HG02571 (cell line): ENCODE results near the gene OTOA.
"Not testable (repeated sequence)": the region's sequence is repeated elsewhere in the genome, so short reads cannot be mapped to it uniquely, and the experiment has no call there.

Source experiments
- ATAC-seq: cut with Tn5 transposase; IDR thresholded peaks from one replicate; pipeline ENCODE4 v1.9.1; 2021; ENCODE audit warnings: mild to moderate bottlenecking, moderate library complexity; ENCODE audit not compliant: unreplicated experiment

The OTOA gene

DNA sequence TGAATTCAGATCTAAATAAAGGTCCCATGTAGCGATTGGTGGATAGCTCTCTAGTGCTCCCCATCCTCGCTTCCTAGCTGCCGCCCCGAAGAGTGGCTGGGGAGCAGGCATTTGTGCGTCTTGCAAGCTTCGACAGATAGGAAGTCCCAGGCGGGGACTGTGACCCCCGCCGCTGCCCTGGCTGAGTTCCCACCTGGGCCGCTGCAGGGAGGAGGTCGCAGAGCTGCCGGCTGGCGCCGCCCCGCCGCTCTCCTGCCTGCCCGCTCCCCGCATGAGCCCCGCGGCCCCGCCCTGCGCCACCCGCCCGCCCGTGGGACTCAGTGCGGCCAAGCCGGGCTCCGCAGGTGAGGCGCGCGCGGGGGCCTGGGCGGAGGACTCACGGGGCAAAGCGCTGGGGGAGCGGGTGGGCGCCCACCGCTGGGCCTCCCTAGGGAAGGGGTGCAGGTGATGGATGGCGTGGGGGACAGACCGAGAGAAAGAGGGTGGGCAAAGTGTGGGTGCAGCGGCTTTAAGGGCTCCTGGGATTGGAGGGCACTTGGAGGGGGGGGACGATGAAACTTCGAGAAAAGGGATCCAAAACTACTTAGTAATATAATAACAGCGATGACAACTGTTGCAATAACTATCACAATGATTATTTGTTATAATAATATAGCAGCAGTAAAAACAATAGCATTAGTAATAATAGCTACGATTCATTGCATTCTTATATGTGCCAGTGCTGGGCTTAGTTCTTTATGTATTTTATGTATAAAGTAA, at the start of gene OTOA:
TSS of gene OTOA (plus strand) at position 80 of the 759 bp plus-strand sequence. CDS start 14,547 bp downstream, outside the sequence.
- ATAC-seq = no peak

DNA sequence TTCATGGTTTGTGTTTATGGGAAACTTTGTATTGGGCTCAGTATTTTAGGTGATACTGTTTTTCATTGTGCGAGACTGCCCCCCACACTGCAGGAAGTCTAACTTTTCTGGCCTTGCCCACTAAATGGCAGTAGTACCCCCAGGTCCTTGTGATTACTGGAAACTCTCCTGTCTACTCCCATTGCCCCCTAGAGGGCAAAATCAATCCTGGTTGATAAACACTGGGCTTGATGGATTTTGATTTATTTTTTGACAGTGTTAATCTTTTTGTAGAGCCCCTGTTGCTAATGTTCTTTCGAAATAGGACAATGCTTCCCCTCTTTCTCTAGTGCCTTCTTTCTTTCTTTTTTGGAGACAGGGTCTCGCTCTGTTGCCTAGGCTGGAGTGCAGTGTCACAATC, 48.9 kb upstream of the OTOA start:
- ATAC-seq = no peak

DNA sequence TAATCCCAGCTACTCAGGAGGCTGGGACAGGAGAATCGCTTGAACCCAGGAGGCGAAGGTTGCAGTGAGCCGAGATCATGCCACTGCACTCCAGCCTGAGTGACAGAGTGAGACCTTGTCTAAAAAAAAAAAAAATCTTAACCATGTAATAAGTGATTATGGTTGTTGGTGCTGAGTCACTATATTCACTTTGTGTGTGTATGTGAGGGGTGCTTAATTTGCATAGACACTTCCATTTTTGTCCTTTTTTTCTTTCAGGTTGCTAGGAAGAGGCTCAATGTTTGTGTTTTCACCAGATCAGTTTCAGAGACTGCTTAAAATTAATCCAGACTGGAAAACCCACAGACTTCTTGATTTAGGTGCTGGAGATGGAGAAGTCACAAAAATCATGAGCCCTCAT, 46.2 kb upstream of the OTOA start:
- no peak for ATAC-seq

DNA sequence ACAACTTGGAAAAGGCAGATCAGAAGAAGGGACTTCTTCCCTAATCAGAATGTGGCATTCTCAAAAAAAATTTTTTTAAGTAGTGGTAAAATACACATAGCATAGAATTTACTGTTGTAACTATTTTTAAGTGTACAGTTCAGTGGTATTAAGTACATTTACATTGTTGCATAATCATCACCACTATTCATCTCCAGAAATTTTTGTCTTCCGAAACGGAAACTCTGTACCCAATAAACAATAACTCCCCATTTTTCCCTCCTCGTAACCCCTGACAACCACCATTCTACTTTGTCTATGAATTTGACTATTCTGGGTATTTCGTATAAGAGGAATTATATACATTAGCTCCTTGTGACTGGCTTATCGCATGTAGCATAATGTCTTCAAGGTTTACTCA, 45.5 kb upstream of the OTOA start:
- ATAC-seq = no peak

DNA sequence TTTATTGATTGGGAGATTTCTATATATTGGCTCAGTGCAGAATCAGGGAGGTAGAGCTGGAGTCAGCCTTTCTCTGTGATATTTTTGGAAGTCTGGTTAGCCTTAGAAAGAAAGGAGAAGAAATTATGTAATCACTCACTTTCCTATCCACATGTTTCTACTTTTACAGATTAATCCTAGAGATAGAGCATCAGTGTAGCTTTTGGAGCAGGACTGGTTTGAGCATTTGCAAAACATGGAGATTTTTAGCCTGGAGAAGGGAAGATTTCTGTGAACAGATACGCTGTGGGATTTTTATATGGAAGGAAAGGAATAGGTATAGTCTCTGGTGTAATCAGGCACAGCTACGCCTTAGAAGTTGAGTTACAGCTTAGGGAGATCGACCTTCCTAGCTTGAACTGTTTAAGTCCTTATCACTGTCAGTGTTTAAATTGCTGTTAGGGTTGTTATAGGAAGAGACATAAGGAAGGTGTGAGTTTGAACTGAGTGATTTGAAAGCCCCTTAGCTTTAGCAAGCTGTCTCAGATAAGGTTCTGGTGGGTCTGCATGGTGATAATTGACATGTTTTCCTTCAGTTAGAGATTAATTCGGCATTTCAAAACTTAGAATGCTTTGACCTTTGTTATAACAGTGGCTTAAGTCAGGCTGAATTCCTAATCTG, 43.9 kb upstream of the OTOA start:
- ATAC-seq = no peak

DNA sequence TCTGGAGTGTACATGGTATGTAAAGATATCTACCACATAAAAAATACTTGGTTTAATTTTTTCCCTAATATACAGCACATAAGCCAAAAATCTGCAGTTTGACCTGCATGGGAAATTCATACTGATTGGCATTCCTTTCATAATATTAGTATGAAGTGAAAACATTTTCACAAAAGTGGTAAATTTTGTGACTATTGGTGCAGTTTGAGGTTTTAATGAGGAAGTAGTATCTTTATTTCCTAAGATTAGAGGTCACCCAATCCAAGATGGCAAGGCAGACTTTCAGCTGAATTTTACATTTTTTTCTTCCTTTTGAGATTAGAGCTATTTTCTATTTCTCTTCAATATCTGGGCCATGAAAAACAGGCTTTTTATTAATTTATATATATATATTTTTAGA, 43.2 kb upstream of the OTOA start:
- no peak for ATAC-seq

DNA sequence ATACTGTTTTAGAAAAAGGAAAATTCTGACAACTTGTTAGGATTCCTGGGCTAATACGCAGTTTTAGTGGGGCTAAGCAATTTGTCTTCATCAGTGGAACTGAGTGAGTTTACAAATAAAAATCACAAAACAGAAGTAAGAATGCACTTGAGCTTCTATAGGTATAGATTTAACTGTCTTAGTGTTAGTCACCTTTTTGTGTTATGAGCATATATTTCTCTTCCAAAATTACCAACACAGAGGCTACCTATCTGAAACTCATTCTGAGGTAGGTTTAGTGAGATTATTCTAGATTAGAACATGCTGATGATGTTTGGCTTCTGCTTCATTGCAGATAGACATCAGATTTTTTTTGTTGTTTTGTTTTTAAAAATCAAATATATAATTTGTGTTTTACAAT, 41.2 kb upstream of the OTOA start:
- ATAC-seq = no peak

DNA sequence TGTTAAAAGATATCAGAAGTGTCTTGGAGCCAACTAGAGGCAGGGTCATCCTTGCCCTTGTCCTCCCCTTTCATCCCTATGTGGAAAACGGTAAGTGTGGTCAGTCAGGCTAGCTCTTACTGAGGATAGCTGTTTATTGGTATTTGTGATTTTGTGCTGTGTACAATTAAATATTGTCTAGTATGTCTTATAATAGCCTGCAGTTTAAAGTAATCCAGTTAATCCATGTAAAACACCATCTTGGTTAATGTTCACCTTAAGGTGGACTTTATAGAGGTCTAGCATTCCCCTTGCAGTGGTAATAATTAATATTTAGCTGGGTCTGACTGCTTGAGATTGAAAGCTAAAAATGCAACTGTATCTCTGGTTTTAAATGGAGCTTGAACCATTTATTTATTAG, 38.7 kb upstream of the OTOA start:
- no peak for ATAC-seq

DNA sequence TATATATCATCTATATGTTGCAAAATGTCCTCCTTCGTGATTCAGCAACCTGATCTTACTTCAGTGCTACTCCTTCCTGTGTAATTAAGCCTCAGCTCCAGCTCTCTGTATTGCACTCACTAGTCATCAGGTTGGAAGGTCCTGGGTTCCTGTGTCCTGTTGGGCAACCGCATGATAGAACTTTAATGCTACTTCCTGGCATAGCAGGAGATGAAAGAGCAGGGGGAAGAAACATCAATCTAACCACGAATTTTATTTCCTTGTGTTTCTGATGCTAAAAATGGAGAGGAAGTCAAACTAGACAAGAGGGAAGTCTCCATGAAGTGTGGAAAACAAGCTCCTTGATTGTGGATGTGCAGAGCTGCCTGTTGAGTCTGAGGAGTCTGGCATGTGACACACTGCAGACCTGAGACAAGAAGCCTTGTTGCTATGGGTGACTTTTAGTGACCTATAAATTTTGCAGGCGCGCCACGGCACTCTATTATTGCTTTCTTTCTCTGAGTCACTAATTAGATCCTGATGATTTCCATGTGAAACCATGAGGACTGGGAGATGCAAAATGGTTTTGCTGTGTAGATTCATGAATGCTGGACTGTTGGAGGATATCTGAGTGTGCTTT, 37.0 kb upstream of the OTOA start:
- ATAC-seq = no peak

DNA sequence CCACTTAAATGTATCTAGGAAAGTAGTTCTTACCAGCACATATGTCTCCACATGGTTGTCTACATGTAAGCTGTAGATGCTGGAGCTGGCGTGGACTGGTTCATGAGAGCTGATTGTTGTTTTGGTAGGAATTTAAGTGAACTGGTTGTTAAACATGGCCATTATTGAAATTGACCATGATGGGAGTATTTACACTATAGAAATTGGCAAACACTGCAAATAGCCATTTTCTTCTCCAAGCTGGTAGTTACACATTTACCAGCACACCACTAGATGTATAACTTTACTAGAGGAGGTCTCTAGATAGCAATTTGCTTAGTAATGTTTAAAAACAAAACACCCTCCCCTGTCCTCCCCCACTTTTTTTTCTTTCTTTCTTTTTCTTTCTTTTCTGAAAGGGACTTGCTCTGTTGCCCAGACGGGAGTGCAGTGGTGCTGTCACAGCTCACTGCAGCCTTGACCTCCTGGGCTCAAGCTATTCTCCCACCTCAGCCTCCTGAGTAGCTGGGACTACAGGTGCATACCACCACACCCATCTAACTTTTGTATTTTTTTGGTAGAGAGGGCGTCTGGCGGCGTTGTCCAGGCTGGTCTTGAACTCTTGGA, 35.5 kb upstream of the OTOA start:
- no peak for ATAC-seq

DNA sequence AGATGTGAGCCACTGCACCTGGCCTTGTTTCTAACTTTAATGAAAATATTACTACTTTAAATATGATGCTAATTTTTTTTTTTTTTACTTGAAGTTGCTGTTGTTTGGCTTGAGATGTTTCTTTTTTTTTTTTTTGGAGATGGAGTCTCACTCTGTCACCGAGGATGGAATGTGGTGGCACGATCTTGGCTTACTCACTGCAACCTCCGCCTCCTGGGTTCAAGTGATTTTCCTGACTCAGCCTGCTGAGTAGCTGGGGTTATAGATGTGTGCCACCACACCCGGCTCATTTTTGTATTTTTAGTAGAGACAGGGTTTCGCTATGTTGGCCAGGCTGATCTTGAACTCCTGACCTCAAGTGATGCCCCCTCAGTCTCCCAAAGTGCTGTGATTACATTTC, 35.0 kb upstream of the OTOA start:
- no peak for ATAC-seq

DNA sequence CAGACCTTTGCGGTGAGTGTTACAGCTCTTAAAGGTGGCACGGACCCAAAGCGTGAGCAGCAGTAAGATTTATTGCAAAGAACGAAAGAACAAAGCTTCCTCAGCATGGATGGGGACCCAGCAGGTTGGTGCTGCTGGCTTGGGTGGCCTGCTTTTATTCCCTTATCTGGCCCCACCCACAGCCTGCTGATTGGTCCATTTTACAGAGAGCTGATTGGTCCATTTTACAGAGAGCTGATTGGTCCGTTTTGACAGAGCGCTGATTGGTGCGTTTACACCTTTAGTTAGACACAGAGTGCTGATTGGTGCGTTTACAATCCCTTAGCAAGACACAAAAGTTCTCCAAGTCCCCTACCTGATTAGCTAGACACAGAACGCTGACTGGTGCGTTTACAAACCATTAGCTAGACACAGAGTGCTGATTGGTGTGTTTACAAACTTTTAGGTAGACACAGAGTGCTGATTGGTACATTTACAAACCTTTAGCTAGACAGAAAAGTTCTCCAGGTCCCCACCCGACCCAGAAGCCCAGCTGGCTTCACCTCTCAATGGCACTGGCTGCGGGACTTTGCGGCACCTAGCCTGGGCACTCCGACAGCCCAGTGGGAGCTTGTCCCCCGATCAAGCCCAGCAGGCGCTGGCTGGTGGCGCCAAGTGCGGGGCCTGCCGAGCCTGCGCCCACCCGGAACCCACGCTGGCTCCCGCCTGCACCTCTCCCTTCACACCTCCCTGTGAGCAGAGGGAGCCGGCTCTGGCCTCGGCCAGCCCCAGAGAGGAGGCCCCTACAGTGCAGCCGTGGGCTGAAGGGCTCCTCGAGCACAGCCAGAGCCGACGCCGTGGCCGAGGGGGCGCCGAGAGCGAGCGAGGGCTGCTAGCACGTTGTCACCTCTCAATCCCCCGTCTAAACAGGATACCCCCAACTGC, 33.9 kb upstream of the OTOA start:
- ATAC-seq = not testable (repeated sequence)

DNA sequence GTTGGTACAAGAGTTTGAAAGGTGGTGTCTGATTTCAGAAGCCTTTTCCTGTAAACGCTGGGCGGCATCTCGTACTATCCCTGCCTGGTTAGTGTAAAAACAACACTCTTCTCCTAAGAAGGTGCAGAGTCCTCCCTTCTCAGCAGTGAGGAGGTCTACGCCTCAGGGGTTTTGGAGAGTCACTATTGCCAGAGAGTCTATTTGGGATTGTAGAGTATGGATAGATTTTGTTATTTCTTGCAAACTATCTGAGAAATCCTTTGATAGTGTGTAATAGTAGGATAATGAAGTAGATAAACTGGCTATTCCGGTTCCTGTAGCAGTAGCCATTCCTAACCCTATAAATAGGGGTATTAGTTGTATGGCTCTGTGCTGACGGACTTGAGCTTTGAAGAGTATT, 32.9 kb upstream of the OTOA start:
- not testable (repeated sequence) for ATAC-seq

DNA sequence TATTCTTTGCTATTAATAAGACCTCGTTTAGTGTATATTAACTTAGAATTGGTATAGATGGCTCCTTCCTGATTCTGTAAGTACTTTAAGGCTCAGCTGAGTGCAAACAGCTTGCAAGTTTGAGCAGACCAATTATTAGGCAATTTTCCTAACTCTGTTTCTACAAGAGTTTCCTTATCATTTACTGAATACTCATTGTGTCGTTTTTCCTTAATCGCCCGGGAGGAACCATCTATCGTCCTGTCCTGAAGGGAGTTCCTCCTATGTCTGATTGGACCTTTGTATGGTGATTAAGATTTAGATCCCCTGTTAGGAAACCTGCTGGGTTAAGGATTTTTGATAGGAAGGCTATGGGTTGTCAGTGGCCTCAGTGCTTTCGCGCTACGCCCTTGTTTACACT, 32.4 kb upstream of the OTOA start:
- ATAC-seq = not testable (repeated sequence)

DNA sequence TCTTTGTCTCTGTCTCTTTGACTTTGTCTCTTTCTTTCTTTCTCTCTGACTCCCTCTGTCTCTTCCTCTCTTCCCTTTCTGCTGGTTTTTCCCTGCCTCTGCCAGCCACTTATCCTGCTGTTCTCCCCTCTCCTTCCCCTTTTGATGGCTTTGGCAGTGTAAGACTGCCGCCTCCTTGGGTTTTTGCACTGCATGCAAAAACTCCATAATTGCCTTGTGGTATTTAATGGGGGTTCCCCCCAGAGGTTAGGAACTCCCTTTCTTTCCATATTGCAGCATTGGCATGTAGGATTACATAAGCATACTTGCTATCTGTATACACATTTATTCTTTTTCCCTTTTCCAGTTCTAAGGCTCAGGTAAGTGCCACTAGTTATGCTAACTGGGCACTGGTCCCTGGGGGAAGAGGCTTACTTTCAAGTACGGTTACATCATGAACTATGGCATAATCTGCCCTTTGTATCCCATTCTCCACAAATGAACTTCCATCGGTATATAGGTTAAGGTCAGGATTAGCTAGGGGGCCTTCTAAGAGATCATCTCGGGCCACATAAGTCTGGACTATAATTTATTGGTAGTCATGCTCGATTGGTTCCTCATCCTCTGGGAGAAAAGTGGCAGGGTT, 31.7 kb upstream of the OTOA start:
- not testable (repeated sequence) for ATAC-seq

DNA sequence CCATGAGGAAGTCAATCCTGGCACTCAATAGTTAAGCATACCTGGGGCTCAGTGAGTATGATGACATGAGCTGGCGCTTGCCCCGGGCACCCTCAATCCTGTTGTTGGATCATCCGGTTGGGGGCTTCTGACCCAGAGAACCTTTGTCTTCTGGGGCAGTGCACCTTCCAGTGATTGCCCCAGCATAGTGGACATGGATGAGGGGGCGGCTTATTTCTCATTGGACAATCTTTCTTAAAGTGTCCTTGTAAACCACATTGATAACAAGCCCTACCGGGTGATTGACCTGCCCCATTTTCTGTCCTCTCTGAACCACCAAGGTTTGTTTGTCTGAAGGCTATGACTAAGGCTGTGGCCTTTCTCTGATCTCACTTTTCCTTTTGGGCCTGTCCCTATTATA, 29.6 kb upstream of the OTOA start:
- no peak for ATAC-seq

DNA sequence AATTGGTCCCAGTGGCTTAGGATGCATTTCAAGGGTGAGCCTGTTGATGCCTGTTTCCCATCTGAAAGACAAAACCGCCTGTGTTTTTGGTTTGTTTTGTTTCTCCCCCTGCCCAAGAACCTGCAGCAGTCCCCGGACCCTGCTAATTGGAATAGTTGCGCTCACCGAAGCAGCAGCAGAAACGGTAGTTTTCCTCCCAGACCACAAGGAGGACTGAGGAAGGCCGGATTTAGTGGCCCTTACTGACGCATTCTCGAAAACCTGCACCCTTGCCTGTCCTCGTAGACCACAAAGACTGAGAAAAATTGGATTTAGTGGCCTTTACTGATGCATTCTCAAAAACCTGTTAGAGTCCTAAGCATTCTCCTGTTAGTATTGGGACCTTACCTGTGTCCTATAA, 28.1 kb upstream of the OTOA start:
- not testable (repeated sequence) for ATAC-seq

DNA sequence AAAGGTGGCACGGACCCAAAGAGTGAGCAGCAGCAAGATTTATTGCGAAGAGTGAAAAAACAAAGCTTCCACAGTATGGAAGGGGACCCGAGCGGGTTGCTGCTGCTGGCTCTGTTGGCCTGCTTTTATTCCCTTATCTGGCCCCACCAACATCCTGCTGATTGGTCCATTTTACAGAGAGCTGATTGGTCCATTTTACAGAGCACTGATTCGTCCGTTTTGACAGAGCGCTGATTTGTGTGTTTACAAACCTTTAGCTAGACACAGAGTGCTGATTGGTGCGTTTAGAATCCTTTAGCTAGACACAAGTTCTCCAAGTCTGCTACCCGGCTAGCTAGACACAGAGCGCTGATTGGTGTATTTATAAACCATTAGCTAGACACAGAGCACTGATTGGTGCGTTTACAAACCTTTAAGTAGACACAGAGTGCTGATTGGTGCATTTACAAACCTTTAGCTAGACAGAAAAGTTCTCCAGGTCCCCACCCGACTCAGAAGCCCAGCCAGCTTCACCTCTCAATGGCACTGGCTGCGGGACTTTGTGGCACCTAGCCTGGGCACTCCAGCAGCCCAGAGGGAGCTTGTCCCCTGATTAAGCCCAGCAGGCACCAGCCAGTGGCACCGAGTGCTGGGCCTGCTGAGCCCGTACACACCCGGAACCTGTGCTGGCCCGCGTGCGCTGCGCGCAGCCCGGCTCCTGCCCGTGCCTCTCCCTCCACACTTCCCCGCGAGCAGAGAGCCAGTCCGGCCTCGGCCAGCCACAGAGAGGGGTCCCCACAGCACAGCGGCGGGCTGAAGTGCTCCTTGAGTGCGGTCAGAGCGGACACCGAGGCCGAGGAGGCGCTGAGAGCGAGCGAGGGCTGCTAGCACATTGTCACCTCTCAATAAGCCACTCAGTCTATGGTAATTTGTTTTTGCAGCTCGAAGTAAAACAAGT, 26.5 kb upstream of the OTOA start:
- ATAC-seq = no peak

DNA sequence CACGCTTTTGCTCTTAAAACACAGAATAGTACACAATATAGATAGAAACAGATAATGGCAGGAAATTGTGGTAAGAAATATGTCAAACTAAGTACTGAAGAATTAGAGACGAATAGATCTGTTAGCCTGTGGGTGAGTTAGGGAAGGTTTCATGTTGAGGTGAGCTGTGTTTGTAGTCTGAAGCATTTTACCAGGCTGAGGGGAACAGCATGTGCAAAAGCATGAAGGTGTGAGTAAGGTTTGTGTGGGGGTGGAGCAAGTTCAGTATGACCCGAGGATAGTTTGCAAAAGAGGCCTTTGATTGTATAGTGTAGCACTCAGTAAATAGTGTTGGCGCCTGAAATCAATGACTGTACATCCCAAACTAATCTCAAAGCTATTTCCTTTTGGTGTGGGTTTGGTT, 25.2 kb upstream of the OTOA start:
- no peak for ATAC-seq
